HG03135 (cell line): ENCODE data around the gene C2orf72.
"Not testable (repeated sequence)": the region's sequence is repeated elsewhere in the genome, so short reads cannot be mapped to it uniquely, and the experiment has no call there.

Experiments
- ATAC-seq: cut with Tn5 transposase; IDR thresholded peaks from one replicate; pipeline ENCODE4 v1.9.1; 2021; ENCODE audit warnings: mild to moderate bottlenecking, moderate library complexity; ENCODE audit not compliant: unreplicated experiment

The C2orf72 gene

GRCh38 chr2:231067531-231067930 is 30.2 kb downstream of the C2orf72 start:
- not testable (repeated sequence) for ATAC-seq

GRCh38 chr2:231068525-231069222 is 31.4 kb downstream of the C2orf72 start:
- no peak for ATAC-seq

- no peak for ATAC-seq
Observed at GRCh38 chr2:231069379-231070054, 32.2 kb downstream of the C2orf72 start.

GRCh38 chr2:231084565-231084964 is 47.2 kb downstream of the C2orf72 start:
- no peak for ATAC-seq

- no peak for ATAC-seq
Observed at GRCh38 chr2:231088754-231089153, 51.4 kb downstream of the C2orf72 start.

GRCh38 chr2:231093933-231094332 is 56.6 kb downstream of the C2orf72 start:
- no peak for ATAC-seq

- ATAC-seq, result no peak
Observed at GRCh38 chr2:231094736-231095346, 57.5 kb downstream of the C2orf72 start.
